ENCODE results near the gene LOC101059915.

The LOC101059915 gene

DNA sequence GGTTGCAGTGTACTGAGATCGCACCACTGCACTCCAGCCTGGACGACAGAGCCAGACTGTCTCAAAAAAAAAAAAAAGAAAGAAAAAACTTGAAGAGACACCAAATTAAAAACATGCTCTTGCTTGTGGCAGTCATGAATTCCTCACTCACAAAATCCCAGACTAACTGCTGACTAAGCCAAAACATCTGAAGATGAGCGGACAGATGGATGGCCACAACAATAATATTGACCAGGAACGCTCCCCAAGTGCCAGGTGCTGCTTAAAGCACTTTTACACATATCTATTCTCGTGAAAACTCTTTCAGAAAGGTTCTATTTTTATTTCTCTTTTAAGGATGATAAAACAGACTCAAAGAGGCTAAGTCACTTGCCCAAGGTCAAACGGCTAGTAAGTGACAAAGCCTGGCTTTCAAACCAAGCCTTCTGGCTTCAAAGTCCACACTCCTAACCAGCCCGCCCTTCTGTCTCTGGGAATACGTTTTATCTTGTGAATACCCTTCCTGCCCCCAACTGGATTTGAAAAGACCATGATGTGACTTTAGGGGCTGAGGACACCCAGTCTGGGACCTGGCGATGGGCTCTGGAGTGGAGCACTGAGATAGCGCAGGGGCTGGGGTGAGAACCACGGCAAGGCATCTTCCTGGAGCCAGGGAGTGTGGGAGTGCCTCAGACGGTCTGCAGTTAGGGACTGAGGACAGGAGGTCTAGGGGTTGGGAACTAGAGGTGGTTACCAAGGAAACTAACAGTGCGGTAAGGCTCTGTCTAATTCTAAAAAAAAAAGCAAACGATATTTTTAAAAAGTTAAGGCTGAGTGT is 39.5 kb upstream of the LOC101059915 start:
- Histone ChIP-seq H3K4me2 (ENCODE audit: low read length) (no peak overlapping the region), H3K4me3 (replicated peaks in 1 of 2; ENCODE audit: low read depth in 1 of 2, low read length in 2 of 2) (no peak overlapping the region), H3K9me2 (ENCODE audit: insufficient read depth) (no peaks in the 10 kb centered on the region), H3K4me1 (ENCODE audit: control insufficient read depth in 1 of 2, insufficient read depth in 2 of 2, low read length in 2 of 2) (peaks cover 3 to 12% of the 10 kb centered on the region in 2 experiments; a peak in 3 of 4 replicates), H3K36me3 (ENCODE audit: control insufficient read depth in 1 of 2, insufficient read depth in 2 of 2, low read length in 2 of 2) (no peaks in the 10 kb centered on the region), H3K9ac (ENCODE audit: low read length) (no peak overlapping the region), H2AFZ (ENCODE audit: low read depth, low read length, poor library complexity, severe bottlenecking) (no peak overlapping the region), H4K20me1 (ENCODE audit: insufficient read depth) (no peaks in the 10 kb centered on the region), H3K27me3 (ENCODE audit: insufficient read depth, low read length) (no peaks in the 10 kb centered on the region), H3K79me2 (ENCODE audit: insufficient read depth, low read length) (no peaks in the 10 kb centered on the region), H3K9me3 (ENCODE audit: control insufficient read depth in 1 of 2, insufficient read depth in 1 of 2, low read depth in 1 of 2, low read length in 2 of 2) (no peaks in the 10 kb centered on the region), H3K27ac (ENCODE audit: low read depth, low read length) (no peak overlapping the region)
- intact Hi-C loops (cut with micrococcal nuclease), result no loop called here
- CTCF ChIA-PET, result no interaction called here
- POLR2A ChIA-PET, result no interaction called here
- TF ChIP-seq SP1 (IDR thresholded peaks at IDR 0.05; ENCODE audit: low read depth) (no peak), EZH2 (IDR thresholded peaks at IDR 0.05) (no peak), SRF (IDR thresholded peaks at IDR 0.05; ENCODE audit: low read depth) (no peak), ZNF274 (IDR thresholded peaks at IDR 0.05; ENCODE audit: low read depth, low read length) (no peak), EGR1 (IDR thresholded peaks at IDR 0.05; ENCODE audit: low read depth) (no peak), ZFX (IDR thresholded peaks at IDR 0.05) (no peak), ELF1 (IDR thresholded peaks at IDR 0.05; ENCODE audit: borderline replicate concordance, low read depth) (no peak)
- TF ChIP-seq, protein P1, sequence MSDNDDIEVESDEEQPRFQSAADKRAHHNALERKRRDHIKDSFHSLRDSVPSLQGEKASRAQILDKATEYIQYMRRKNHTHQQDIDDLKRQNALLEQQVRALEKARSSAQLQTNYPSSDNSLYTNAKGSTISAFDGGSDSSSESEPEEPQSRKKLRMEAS (IDR thresholded peaks at IDR 0.05), result no peak
- no peak for DNase-seq (ENCODE audit: low read depth, low spot score)
- no TSS peak for BruUV-seq (replicated peaks)
- no peak for ATAC-seq
- RAD21 ChIA-PET (ENCODE audit: low non-redundant PET in 1 of 2, low total read pairs in 2 of 2, uncharacterized antibody in 2 of 2, unreplicated experiment in 2 of 2), result no interaction called here

DNA sequence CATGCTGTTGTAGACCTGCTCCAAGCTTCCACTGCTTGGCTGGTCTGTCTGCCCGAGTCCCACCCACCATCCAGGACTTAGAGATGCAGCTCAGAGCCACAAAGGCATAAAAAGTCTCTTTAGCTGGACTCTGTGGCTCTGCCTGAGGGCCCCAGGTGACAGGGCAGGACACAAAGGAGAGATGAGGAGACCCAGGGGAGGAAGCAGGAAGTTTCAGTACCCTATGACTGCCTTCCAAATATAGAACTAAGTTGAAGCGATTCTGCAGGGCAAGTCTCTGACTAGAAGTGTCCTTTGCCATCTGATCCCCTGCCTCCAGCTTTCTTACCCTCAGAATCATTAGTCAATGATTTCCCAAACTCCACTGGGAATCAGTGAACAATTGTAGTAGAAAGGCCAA is 37.9 kb upstream of the LOC101059915 start:
- intact Hi-C loops (cut with micrococcal nuclease), result no loop called here
- Histone ChIP-seq H3K4me1 (ENCODE audit: control insufficient read depth in 1 of 2, insufficient read depth in 2 of 2, low read length in 2 of 2) (no peaks in the 10 kb centered on the region), H3K4me3 (replicated peaks in 1 of 2; ENCODE audit: low read depth in 1 of 2, low read length in 2 of 2) (no peak overlapping the region), H3K9me3 (ENCODE audit: control insufficient read depth in 1 of 2, insufficient read depth in 1 of 2, low read depth in 1 of 2, low read length in 2 of 2) (no peaks in the 10 kb centered on the region), H3K27ac (ENCODE audit: low read depth, low read length) (no peak overlapping the region), H3K27me3 (ENCODE audit: insufficient read depth, low read length) (no peaks in the 10 kb centered on the region), H3K9ac (ENCODE audit: low read length) (no peak overlapping the region), H3K9me2 (ENCODE audit: insufficient read depth) (no peaks in the 10 kb centered on the region), H3K4me2 (ENCODE audit: low read length) (no peak overlapping the region), H3K36me3 (ENCODE audit: control insufficient read depth in 1 of 2, insufficient read depth in 2 of 2, low read length in 2 of 2) (no peaks in the 10 kb centered on the region), H4K20me1 (ENCODE audit: insufficient read depth) (no peaks in the 10 kb centered on the region), H3K79me2 (ENCODE audit: insufficient read depth, low read length) (no peaks in the 10 kb centered on the region), H2AFZ (ENCODE audit: low read depth, low read length, poor library complexity, severe bottlenecking) (no peak overlapping the region)
- no TSS peak for BruUV-seq (replicated peaks)
- ATAC-seq (no peak), DNase-seq (ENCODE audit: low read depth, low spot score) (no peak)
- ChIA-PET CTCF (no interaction called here), POLR2A (no interaction called here), RAD21 (ENCODE audit: low non-redundant PET in 1 of 2, low total read pairs in 2 of 2, uncharacterized antibody in 2 of 2, unreplicated experiment in 2 of 2) (no interaction called here)
- TF ChIP-seq ZNF274 (IDR thresholded peaks at IDR 0.05; ENCODE audit: low read depth, low read length) (no peak), TCF7L2 (IDR thresholded peaks at IDR 0.05; ENCODE audit: borderline replicate concordance, extremely low read depth, insufficient read depth, insufficient read length) (no peak), ATF3 (IDR thresholded peaks at IDR 0.05) (no peak), SP1 (IDR thresholded peaks at IDR 0.05; ENCODE audit: low read depth) (no peak), FOSL1 (IDR thresholded peaks at IDR 0.05; ENCODE audit: low read depth) (no peak), EGR1 (IDR thresholded peaks at IDR 0.05; ENCODE audit: low read depth) (no peak), JUND (IDR thresholded peaks at IDR 0.05) (no peak), CTCF (IDR thresholded peaks at IDR 0.05 in 2 of 3, conservative IDR thresholded peaks at IDR 0.05 in 1 of 3; ENCODE audit: borderline replicate concordance in 1 of 3, insufficient read depth in 1 of 3, low read depth in 2 of 3, low read length in 2 of 3) (no peak)

Data from HCT116 (cell line).